Ectodermal cell (in vitro differentiated cells): ENCODE results near the gene HNMT.

Source experiments
- H3K27ac ChIP-seq: 2 replicates; pipeline ENCODE4 v1.7.0; 2013; ENCODE audit warnings: mild to moderate bottlenecking, low read depth, low read length; ENCODE audit not compliant: insufficient read depth, poor library complexity, severe bottlenecking
- H3K27me3 ChIP-seq: 2 replicates; pipeline ENCODE4 v1.7.0; 2013; ENCODE audit warnings: mild to moderate bottlenecking, low read length; ENCODE audit not compliant: insufficient read depth, control insufficient read depth, poor library complexity, severe bottlenecking
- H3K36me3 ChIP-seq: one replicate; pipeline ENCODE4 v1.7.0; 2013; ENCODE audit warnings: low read length; ENCODE audit not compliant: control insufficient read depth, insufficient read depth
- H3K4me1 ChIP-seq: one replicate; pipeline ENCODE4 v1.7.0; 2013; ENCODE audit warnings: low read length; ENCODE audit not compliant: control insufficient read depth, insufficient read depth
- H3K4me3 ChIP-seq: 2 replicates; pipeline ENCODE4 v1.7.0; 2013; ENCODE audit warnings: low read depth, low read length, control low read depth; ENCODE audit not compliant: insufficient read depth
- H3K9me3 ChIP-seq: 2 replicates; pipeline ENCODE4 v1.7.0; 2013; ENCODE audit warnings: mild to moderate bottlenecking, low read length, moderate library complexity; ENCODE audit not compliant: control insufficient read depth
- WGBS, 2 experiments: methylation state at CpG; one replicate each; pipeline ENCODE4 v1.1.7; 2013; ENCODE audit warnings: missing lambda C conversion rate in 2 of 2; 5-methylcytosine and 5-hydroxymethylcytosine counted together

Gene HNMT

DNA sequence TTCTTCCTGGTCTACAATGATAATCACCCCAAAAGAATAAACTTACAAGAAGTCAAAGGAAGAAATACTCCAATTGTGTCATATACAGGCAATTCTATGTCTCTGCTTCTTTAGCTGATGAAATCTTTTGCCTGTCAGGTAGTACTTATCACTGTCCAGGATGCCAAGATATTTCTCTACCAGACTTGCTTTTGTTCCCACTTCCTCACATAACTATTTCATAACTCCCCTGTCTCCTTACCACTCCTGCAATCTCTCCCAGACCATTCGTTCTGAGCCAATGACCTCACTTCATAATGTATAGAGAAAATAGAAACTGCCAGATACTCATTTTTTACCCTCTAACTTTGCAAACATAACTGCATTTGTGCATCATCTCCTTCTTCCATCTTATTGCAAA is 39.1 kb downstream of the HNMT start:
- Histone ChIP-seq H3K27me3 (no peaks in the 10 kb centered on the region), H3K4me1 (no peaks in the 10 kb centered on the region), H3K4me3 (no peak overlapping the region), H3K27ac (no peak overlapping the region), H3K36me3 (no peaks in the 10 kb centered on the region), H3K9me3 (no peaks in the 10 kb centered on the region)
- 93 to 100% methylated on average over 1 of the region's 1 CpG for WGBS, 2 experiments

- WGBS, 2 experiments: 90 to 92% methylated on average over 2 of the region's 2 CpGs
- H3K27ac ChIP-seq: no peak overlapping the region
These were observed 43.2 kb downstream of the HNMT start for GRCh38 chr2:138007431-138007830.

DNA sequence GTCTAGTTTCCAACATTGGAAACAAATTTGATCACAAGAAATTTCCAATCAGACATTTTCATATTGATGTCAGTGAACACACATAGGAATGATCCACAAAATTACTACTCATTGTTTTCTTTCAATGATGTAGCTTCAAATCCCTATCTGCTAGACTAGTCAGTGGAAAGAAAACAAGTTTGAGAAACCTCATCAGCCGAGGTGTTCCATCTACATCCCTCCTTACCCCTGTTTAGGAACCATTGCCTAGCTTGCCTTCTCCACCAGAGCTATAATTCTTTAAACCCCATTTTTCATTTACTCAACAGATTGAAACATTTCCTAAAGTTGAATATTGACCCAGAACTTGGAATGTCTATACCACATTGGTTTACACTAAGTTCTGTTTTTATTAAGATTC is 45.3 kb downstream of the HNMT start:
- Histone ChIP-seq H3K4me1 (no peaks in the 10 kb centered on the region), H3K27me3 (no peaks in the 10 kb centered on the region), H3K36me3 (no peaks in the 10 kb centered on the region), H3K9me3 (no peaks in the 10 kb centered on the region), H3K27ac (no peak overlapping the region), H3K4me3 (no peak overlapping the region)
- WGBS, 2 experiments: 81 to 85% methylated on average over 1 of the region's 1 CpG

More at GRCh38 chr2:138007431-138007830, 43.2 kb downstream of the HNMT start:
- H3K4me3 ChIP-seq: no peak overlapping the region
- no peaks in the 10 kb centered on the region for H3K36me3 ChIP-seq
- no peaks in the 10 kb centered on the region for H3K4me1 ChIP-seq
- H3K9me3 ChIP-seq: no peaks in the 10 kb centered on the region
- no peaks in the 10 kb centered on the region for H3K27me3 ChIP-seq

GRCh38 chr2:138010890-138011289 is 46.6 kb downstream of the HNMT start:
- Histone ChIP-seq H3K9me3 (no peaks in the 10 kb centered on the region), H3K36me3 (no peaks in the 10 kb centered on the region), H3K27me3 (no peaks in the 10 kb centered on the region), H3K4me1 (no peaks in the 10 kb centered on the region), H3K4me3 (no peak overlapping the region), H3K27ac (no peak overlapping the region)
- WGBS, 2 experiments: 90 to 97% methylated on average over 3 to 4 of the region's 4 CpGs

- H3K9me3 ChIP-seq: no peaks in the 10 kb centered on the region
- no peak overlapping the region for H3K4me3 ChIP-seq
- no peaks in the 10 kb centered on the region for H3K27me3 ChIP-seq
- no peak overlapping the region for H3K27ac ChIP-seq
- no peaks in the 10 kb centered on the region for H3K4me1 ChIP-seq
- H3K36me3 ChIP-seq: no peaks in the 10 kb centered on the region
- 96 to 100% methylated on average over 3 of the region's 3 CpGs for WGBS, 2 experiments
These were observed 47.8 kb downstream of the HNMT start for GRCh38 chr2:138012082-138012481.

DNA sequence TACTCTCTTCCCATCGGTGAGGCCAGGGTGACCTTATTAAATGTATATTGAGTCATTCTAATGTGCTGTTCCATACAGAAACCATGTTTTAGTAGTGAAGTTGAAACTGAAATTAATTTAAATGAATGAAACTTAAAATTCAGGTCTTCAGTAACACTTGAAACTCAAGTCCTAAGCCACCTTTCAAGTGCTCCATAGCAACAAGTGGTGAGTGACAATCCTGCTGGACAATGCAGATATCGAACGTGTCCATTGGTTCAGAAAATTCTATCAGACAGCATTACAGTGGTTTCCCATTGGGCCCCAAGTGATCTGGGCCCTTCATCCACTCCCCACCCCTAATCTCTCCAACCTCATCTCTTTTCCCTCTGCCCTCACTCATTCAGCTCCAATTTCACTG is 48.7 kb downstream of the HNMT start:
- Histone ChIP-seq H3K9me3 (no peaks in the 10 kb centered on the region), H3K4me1 (no peaks in the 10 kb centered on the region), H3K27me3 (no peaks in the 10 kb centered on the region), H3K36me3 (no peaks in the 10 kb centered on the region), H3K4me3 (no peak overlapping the region), H3K27ac (no peak overlapping the region)
- 96 to 97% methylated on average over 2 to 3 of the region's 3 CpGs for WGBS, 2 experiments

GRCh38 chr2:138013639-138014038 is 49.4 kb downstream of the HNMT start:
- no peak overlapping the region for H3K4me3 ChIP-seq
- H3K27ac ChIP-seq: no peak overlapping the region
- H3K27me3 ChIP-seq: no peaks in the 10 kb centered on the region
- no peaks in the 10 kb centered on the region for H3K9me3 ChIP-seq
- H3K36me3 ChIP-seq: no peaks in the 10 kb centered on the region
- WGBS, 2 experiments: 91 to 95% methylated on average over 2 of the region's 2 CpGs
- no peaks in the 10 kb centered on the region for H3K4me1 ChIP-seq

GRCh38 chr2:138015494-138015893 is 51.2 kb downstream of the HNMT start:
- 85 to 95% methylated on average over 3 of the region's 3 CpGs for WGBS, 2 experiments
- H3K4me1 ChIP-seq: no peaks in the 10 kb centered on the region
- no peaks in the 10 kb centered on the region for H3K27me3 ChIP-seq
- H3K27ac ChIP-seq: no peak overlapping the region
- no peaks in the 10 kb centered on the region for H3K36me3 ChIP-seq
- no peaks in the 10 kb centered on the region for H3K9me3 ChIP-seq
- H3K4me3 ChIP-seq: no peak overlapping the region

DNA sequence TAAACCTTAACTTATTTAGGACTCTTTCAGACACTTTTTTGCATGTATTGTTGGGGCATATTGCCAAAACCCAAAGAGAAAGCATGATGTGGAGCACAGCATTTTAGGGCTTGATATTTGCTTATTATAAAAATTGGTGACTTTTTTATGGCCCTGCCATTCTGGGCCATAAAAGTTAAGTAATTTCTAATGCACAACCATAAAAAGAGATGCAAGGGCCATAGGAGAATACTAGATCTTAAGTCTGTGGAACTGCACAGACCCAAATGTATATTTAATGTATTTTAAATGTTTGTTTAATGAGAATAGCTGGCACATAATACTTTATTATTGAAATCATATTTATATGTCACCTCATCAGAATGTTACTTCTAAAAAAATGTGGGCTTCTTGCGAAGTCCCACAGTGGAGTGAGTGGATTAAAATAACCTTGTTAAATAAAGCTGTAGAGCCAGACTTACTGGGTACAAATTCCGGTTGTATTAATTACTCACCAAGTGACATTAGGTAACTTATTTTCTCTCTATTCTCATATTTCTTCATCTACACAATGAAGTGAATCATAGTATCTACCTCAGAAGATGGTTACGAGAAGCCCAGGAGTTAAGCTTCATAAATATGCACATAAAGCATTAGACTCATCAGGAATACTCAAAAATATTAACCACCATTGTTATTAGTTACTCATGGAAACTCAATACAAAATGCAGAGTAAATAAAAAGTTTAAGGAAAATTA is 52.2 kb downstream of the HNMT start:
- Histone ChIP-seq H3K27me3 (no peaks in the 10 kb centered on the region), H3K27ac (no peak overlapping the region), H3K4me3 (no peak overlapping the region), H3K9me3 (no peaks in the 10 kb centered on the region), H3K4me1 (no peaks in the 10 kb centered on the region), H3K36me3 (no peaks in the 10 kb centered on the region)
- WGBS, 2 experiments: 94 to 97% methylated on average over 3 of the region's 3 CpGs

- no peaks in the 10 kb centered on the region for H3K9me3 ChIP-seq
- no peaks in the 10 kb centered on the region for H3K27me3 ChIP-seq
- H3K4me3 ChIP-seq: no peak overlapping the region
- no peak overlapping the region for H3K27ac ChIP-seq
- no peaks in the 10 kb centered on the region for H3K4me1 ChIP-seq
- WGBS, 2 experiments: 88% methylated on average over 1 of the region's 1 CpG
- no peaks in the 10 kb centered on the region for H3K36me3 ChIP-seq
These were observed 53.6 kb downstream of the HNMT start for GRCh38 chr2:138017824-138018223.
